HepG2 (cell line): ENCODE measurements around the gene SMARCB1. TPM values are rescaled to one million over a fixed set of nuclear protein-coding genes. Genes with fewer than 3 reads are reported as not detected.

Experiments
- CEBPB ChIP-seq: IDR thresholded peaks from 2 replicates; pipeline ENCODE4 v1.6.1; 2011; ENCODE audit warnings: low read depth, low read length, improper control_type of control experiment, borderline replicate concordance
- DMAP1 ChIP-seq: IDR thresholded peaks from 2 replicates; pipeline ENCODE4 v1.6.1; 2016
- DPF2 ChIP-seq: sonication (generic); formaldehyde crosslinking; IDR thresholded peaks from 2 replicates; pipeline ENCODE4 v1.4.0; 2020; ENCODE audit warnings: mild to moderate bottlenecking, low read depth, missing genetic modification reagents, borderline replicate concordance
- EEA1 ChIP-seq: sonication (generic); formaldehyde crosslinking; IDR thresholded peaks from 2 replicates; pipeline ENCODE4 v1.5.1; 2020; ENCODE audit warnings: mild to moderate bottlenecking, missing genetic modification reagents, borderline replicate concordance
- FOXO1 ChIP-seq: sonication (generic); formaldehyde crosslinking; IDR thresholded peaks from 2 replicates; pipeline ENCODE4 v1.4.0; 2020; ENCODE audit warnings: missing genetic modification reagents
- GATAD1 ChIP-seq: IDR thresholded peaks from 2 replicates; pipeline ENCODE4 v1.6.1; 2016; ENCODE audit warnings: missing genetic modification reagents, missing compliant biosample characterization
- KDM1A ChIP-seq: IDR thresholded peaks from 2 replicates; pipeline ENCODE4 v1.6.1; 2016; ENCODE audit warnings: missing compliant biosample characterization
- KMT2B ChIP-seq: IDR thresholded peaks from 2 replicates; pipeline ENCODE4 v1.6.1; 2016; ENCODE audit warnings: missing genetic modification reagents, missing compliant biosample characterization
- NRL ChIP-seq: sonication (generic); formaldehyde crosslinking; IDR thresholded peaks from 2 replicates; pipeline ENCODE4 v1.5.0; 2020; ENCODE audit warnings: missing genetic modification reagents, mild to moderate bottlenecking, moderate library complexity, borderline replicate concordance
- REXO4 ChIP-seq: sonication (generic); formaldehyde crosslinking; IDR thresholded peaks from 2 replicates; pipeline ENCODE4 v1.8.0; 2022; ENCODE audit warnings: missing genetic modification reagents, mild to moderate bottlenecking, borderline replicate concordance
- RORA ChIP-seq: sonication (generic); formaldehyde crosslinking; IDR thresholded peaks from 2 replicates; pipeline ENCODE4 v1.5.0; 2020; ENCODE audit warnings: mild to moderate bottlenecking, missing genetic modification reagents, moderate library complexity
- SMAD1 ChIP-seq: sonication (generic); formaldehyde crosslinking; IDR thresholded peaks from 2 replicates; pipeline ENCODE4 v1.4.0; 2020; ENCODE audit warnings: missing genetic modification reagents, low read depth, mild to moderate bottlenecking, borderline replicate concordance
- XBP1 ChIP-seq: sonication (generic); formaldehyde crosslinking; IDR thresholded peaks from 2 replicates; pipeline ENCODE4 v1.5.0; 2020; ENCODE audit warnings: missing genetic modification reagents
- ZFX ChIP-seq: sonication (generic); formaldehyde crosslinking; IDR thresholded peaks from 2 replicates; pipeline ENCODE4 v1.4.0; 2020; ENCODE audit warnings: mild to moderate bottlenecking, low read depth, missing genetic modification reagents, moderate library complexity
- ZNF44 ChIP-seq: sonication (generic); formaldehyde crosslinking; IDR thresholded peaks from 2 replicates; pipeline ENCODE4 v1.5.1; 2020; ENCODE audit warnings: mild to moderate bottlenecking, missing genetic modification reagents
- ZNF549 ChIP-seq: sonication (generic); formaldehyde crosslinking; IDR thresholded peaks from 2 replicates; pipeline ENCODE4 v1.5.0; 2020; ENCODE audit warnings: missing genetic modification reagents
- ZNF747 ChIP-seq: sonication (generic); formaldehyde crosslinking; IDR thresholded peaks from 2 replicates; pipeline ENCODE4 v1.8.1; 2023; ENCODE audit warnings: missing genetic modification reagents, mild to moderate bottlenecking, borderline replicate concordance
- ZNF780A ChIP-seq: sonication (generic); formaldehyde crosslinking; IDR thresholded peaks from 2 replicates; pipeline ENCODE4 v1.8.0; 2022; ENCODE audit warnings: mild to moderate bottlenecking, missing genetic modification reagents, moderate library complexity
- polyA plus RNA-seq, 8 experiments: library from polyadenylated mRNA; depleted of rRNA in 3 of 8; stranded (reverse) in 7 of 8; unstranded in 1 of 8; fragments of >200 nt; fragmentation: Illumina TruSeq in 4 of 8; extraction: Trizol in 4 of 8; gene quantifications; 2 replicates each; pipeline versions ENCODE4 v1.2.1 to v1.2.3, GENCODE V29; 2011 to 2016; ENCODE audit warnings: low read depth in 4 of 8, missing spikeins in 1 of 8, mixed read lengths in 1 of 8; ENCODE audit not compliant: insufficient read depth in 1 of 8
- total RNA-seq, 5 experiments: library from RNA; depleted of rRNA; stranded (reverse); fragments of >200 nt; fragmentation: Illumina TruSeq; extraction: Trizol; gene quantifications; 2 replicates each; pipeline ENCODE4 v1.2.3, GENCODE V29; 2016; ENCODE audit warnings: low read depth in 1 of 5
- TF ChIP-seq, protein P1 (sequence below): sonication (generic); formaldehyde crosslinking; IDR thresholded peaks from 2 replicates; pipeline ENCODE4 v1.5.1; 2020; ENCODE audit warnings: mild to moderate bottlenecking, moderate library complexity, missing genetic modification reagents
- TF ChIP-seq, protein P2 (sequence below): fragments of 450-650 bp; IDR thresholded peaks from 2 replicates; pipeline ENCODE4 v1.6.1; 2017
- TF ChIP-seq, protein P3 (sequence below): sonication (generic); formaldehyde crosslinking; IDR thresholded peaks from 2 replicates; pipeline ENCODE4 v1.8.1; 2023; ENCODE audit warnings: mild to moderate bottlenecking, moderate library complexity, missing genetic modification reagents
- TF ChIP-seq, protein P4 (sequence below): sonication (generic); formaldehyde crosslinking; IDR thresholded peaks from 2 replicates; pipeline ENCODE4 v1.4.0; 2020; ENCODE audit warnings: missing genetic modification reagents
- TF ChIP-seq, protein P5 (sequence below): sonication (generic); formaldehyde crosslinking; IDR thresholded peaks from 2 replicates; pipeline ENCODE4 v1.8.1; 2023; ENCODE audit warnings: missing genetic modification reagents, mild to moderate bottlenecking, borderline replicate concordance

SMARCB1 gene
- total and polyA plus RNA-seq, 2 of the 13 experiments (the other 11 are each of a cell fraction or from before 2014, with no cell fraction given): 74.0 to 166 TPM

DNA sequence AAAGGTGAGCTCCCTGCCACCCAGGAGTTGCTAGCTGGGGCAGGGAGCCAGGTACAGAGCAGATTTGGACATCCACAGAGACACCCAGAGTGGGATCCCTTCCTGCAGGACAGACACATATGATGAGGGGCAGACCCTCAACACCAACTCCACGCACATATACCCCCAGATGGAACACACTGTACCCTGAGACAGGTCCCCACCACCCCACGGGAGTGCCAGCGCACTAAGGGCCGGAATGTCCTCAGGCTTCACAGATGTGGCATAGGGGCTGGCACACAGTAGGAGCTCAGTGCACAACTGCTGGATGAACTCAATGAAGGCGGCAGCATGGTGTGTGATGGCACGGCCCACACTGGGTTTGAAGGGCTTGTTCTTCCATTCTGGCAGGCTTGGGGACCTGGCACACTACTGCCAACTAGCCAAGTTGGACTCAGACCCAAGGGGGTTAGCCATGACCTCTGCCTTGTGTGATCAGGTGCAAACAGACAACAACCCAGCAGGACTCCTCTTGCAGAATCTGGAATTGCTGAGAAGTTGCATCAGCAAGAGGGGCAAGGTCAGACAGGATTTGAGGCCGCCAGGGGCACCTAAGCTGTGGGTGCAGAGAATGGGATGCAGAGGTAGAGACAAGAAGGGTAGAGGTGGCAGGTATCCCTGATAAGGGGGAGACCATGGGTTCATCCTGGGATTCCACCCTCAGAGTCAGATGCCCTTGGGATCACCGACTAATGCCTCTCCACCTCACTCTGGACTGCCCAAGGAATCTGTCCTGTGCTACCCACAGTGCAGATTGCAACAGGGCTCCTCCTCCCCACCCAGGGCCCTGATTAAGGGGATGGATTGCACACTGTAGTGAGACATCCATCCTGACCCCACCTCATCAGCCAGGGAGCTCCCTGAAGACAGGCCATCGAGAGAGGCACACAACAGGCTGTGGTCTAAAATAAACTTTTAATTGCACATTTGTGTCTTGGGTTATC, 21.6 kb upstream of the SMARCB1 start (continued):
- TF ChIP-seq, protein P1, sequence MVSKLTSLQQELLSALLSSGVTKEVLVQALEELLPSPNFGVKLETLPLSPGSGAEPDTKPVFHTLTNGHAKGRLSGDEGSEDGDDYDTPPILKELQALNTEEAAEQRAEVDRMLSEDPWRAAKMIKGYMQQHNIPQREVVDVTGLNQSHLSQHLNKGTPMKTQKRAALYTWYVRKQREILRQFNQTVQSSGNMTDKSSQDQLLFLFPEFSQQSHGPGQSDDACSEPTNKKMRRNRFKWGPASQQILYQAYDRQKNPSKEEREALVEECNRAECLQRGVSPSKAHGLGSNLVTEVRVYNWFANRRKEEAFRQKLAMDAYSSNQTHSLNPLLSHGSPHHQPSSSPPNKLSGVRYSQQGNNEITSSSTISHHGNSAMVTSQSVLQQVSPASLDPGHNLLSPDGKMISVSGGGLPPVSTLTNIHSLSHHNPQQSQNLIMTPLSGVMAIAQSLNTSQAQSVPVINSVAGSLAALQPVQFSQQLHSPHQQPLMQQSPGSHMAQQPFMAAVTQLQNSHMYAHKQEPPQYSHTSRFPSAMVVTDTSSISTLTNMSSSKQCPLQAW (CRISPR knock-in tag): no peak
- TF ChIP-seq SMAD1 (CRISPR knock-in tag) (no peak), CEBPB (peak; percentile 89), ZNF549 (CRISPR knock-in tag) (no peak), EEA1 (CRISPR knock-in tag) (no peak), KDM1A (CRISPR knock-in tag) (no peak), REXO4 (CRISPR knock-in tag) (no peak), XBP1 (no peak), ZNF747 (no peak), DMAP1 (CRISPR knock-in tag) (no peak), FOXO1 (CRISPR knock-in tag) (peak; percentile 37; the same call in 1 of the 2 replicates), NRL (no peak), ZNF44 (no peak), RORA (no peak), KMT2B (CRISPR knock-in tag) (no peak), DPF2 (CRISPR knock-in tag) (no peak), GATAD1 (CRISPR knock-in tag) (no peak), ZFX (CRISPR knock-in tag) (no peak), ZNF780A (CRISPR knock-in tag) (no peak)
- TF ChIP-seq, protein P2, sequence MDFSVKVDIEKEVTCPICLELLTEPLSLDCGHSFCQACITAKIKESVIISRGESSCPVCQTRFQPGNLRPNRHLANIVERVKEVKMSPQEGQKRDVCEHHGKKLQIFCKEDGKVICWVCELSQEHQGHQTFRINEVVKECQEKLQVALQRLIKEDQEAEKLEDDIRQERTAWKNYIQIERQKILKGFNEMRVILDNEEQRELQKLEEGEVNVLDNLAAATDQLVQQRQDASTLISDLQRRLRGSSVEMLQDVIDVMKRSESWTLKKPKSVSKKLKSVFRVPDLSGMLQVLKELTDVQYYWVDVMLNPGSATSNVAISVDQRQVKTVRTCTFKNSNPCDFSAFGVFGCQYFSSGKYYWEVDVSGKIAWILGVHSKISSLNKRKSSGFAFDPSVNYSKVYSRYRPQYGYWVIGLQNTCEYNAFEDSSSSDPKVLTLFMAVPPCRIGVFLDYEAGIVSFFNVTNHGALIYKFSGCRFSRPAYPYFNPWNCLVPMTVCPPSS: no peak
- TF ChIP-seq, protein P3, sequence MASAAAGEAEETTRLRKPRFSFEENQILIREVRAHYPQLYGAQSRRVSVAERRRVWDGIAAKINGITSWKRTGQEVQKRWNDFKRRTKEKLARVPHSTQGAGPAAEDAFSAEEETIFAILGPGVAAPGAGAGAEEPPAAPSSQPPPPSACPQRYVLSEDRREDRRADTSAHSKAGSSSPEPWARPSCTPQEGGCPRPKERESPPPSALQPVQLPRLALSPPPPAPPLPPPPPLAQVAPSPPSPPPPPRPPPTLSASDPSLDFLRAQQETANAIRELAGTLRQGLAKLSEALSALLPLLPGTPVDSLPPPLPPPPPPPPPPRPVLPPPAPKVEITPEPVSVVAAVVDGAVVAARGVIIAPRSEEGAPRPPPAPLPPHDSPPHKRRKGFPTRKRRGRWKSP (CRISPR knock-in tag): peak; percentile 64; the same call in 1 of the 2 replicates
- TF ChIP-seq, protein P4, sequence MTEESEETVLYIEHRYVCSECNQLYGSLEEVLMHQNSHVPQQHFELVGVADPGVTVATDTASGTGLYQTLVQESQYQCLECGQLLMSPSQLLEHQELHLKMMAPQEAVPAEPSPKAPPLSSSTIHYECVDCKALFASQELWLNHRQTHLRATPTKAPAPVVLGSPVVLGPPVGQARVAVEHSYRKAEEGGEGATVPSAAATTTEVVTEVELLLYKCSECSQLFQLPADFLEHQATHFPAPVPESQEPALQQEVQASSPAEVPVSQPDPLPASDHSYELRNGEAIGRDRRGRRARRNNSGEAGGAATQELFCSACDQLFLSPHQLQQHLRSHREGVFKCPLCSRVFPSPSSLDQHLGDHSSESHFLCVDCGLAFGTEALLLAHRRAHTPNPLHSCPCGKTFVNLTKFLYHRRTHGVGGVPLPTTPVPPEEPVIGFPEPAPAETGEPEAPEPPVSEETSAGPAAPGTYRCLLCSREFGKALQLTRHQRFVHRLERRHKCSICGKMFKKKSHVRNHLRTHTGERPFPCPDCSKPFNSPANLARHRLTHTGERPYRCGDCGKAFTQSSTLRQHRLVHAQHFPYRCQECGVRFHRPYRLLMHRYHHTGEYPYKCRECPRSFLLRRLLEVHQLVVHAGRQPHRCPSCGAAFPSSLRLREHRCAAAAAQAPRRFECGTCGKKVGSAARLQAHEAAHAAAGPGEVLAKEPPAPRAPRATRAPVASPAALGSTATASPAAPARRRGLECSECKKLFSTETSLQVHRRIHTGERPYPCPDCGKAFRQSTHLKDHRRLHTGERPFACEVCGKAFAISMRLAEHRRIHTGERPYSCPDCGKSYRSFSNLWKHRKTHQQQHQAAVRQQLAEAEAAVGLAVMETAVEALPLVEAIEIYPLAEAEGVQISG (CRISPR knock-in tag): peak; percentile 67; the same call in 1 of the 2 replicates
- TF ChIP-seq, protein P5, sequence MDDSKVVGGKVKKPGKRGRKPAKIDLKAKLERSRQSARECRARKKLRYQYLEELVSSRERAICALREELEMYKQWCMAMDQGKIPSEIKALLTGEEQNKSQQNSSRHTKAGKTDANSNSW (CRISPR knock-in tag): no peak
